GM12873 (cell line): ENCODE measurements around the gene SLCO3A1.

Source experiments
- TF ChIP-seq, protein P1 (sequence below): IDR thresholded peaks from 2 replicates; pipeline ENCODE4 v1.5.1; 2012; ENCODE audit warnings: low read depth, mild to moderate bottlenecking, moderate library complexity, low read length, control low read depth; ENCODE audit not compliant: insufficient read depth; ENCODE audit errors: missing control alignments

SLCO3A1 gene

DNA sequence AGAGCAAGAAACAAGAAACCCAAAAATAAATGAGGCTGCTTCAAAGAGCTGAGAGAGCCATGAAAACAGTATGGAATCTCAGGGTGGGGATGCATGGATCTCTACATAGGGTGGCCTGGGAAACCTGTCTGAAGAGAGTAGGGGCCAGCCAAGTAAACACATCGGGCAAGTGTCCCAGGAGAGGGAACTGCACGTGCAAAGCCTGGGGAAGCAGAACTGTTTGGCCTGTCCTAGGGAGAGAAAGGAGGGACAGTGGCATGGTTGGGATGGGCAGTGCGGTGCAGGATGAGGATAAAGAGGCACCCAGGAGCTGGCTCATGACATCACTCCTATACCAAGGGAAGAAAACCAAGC lies 271.1 kb downstream of the SLCO3A1 start:
- TF ChIP-seq, protein P1, sequence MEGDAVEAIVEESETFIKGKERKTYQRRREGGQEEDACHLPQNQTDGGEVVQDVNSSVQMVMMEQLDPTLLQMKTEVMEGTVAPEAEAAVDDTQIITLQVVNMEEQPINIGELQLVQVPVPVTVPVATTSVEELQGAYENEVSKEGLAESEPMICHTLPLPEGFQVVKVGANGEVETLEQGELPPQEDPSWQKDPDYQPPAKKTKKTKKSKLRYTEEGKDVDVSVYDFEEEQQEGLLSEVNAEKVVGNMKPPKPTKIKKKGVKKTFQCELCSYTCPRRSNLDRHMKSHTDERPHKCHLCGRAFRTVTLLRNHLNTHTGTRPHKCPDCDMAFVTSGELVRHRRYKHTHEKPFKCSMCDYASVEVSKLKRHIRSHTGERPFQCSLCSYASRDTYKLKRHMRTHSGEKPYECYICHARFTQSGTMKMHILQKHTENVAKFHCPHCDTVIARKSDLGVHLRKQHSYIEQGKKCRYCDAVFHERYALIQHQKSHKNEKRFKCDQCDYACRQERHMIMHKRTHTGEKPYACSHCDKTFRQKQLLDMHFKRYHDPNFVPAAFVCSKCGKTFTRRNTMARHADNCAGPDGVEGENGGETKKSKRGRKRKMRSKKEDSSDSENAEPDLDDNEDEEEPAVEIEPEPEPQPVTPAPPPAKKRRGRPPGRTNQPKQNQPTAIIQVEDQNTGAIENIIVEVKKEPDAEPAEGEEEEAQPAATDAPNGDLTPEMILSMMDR, result no peak

- TF ChIP-seq, protein P1, result no peak
These were observed 275.3 kb downstream of the SLCO3A1 start for GRCh38 chr15:92128788-92129187.

- TF ChIP-seq, protein P1, result no peak
These were observed 276.7 kb downstream of the SLCO3A1 start for GRCh38 chr15:92130244-92130643.

- TF ChIP-seq, protein P1, result no peak
These were observed 277.4 kb downstream of the SLCO3A1 start for GRCh38 chr15:92130906-92131305.

DNA sequence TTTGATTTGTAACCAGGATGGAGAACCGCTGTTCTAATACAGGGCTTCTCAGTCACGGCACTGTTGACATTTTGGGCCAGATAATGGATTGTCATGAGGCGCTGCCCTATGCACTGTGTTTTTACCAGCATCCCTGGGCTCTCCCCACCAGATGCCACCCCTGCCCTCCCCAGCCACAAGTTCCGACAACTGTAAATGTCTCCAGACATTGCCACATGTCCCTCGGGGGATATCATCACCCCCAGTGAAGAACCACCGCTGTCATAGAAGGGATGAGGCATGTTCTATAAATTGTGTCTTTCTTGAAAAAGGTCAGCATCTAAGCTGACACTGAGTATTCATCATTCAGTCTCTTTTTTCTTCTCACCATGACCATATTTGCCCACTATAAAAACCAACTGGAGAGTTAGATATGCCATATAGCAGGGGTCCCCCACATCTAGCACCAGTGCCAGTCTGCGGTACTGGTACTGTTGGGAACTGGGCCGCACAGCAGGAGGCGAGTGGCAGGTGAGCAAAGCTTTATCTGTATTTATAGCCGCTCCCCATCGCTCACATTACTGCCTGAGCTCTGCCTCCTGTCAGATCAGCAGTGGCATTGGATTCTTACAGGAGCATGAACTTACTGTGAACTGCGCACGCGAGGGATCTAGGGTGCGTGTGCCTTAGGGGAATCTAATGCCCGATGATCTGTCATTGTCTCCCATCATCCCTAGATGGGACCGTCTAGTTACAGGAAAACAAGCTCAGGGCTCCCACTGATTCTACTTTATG lies 279.7 kb downstream of the SLCO3A1 start:
- TF ChIP-seq, protein P1, result no peak

DNA sequence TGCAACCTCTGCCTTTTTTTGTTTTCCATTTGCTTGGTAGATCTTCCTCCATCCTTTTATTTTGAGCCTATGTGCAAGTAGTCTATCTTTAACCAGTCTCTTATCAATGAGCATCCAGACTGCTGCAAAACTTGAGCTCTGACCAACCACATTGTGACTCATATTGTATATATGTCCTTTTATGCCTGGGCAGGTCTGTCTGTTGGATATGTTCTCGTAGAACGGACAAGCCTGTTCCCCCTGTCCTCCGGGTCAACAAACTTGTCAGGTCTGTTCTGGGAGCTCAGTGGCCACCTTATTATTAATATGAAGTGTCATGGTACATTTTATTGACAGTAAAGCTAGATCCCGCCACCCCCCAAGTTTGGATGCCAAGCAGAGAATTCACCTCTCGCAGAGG lies 287.3 kb downstream of the SLCO3A1 start:
- TF ChIP-seq, protein P1, result no peak

DNA sequence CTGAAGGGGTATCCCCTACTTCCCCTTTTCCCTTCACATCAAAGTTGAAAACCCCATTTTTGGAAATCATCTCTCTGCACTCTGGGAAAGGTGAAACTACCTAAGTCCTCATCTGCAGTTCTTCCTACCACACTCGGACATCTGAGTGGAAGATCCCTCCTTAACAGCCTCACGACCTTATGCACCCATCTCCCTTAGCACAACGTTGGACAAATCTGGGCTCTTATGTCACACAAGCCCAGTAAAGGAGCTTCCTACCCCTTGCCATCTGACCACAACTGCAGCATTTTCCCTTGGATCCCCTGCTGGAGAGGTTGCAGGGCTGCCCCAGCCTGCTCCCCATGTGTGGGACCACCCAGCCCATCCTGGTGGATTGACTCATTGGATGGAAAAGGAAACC lies 288.1 kb downstream of the SLCO3A1 start:
- TF ChIP-seq, protein P1, result no peak
